NCI-H2227 treated with DMSO at 0.1 percent for 48 hours (cell line): ENCODE results near the gene DPP9.
"Not testable (repeated sequence)": the region's sequence is repeated elsewhere in the genome, so short reads cannot be mapped to it uniquely, and the experiment has no call there.

ENCODE experiments used
- DNase-seq: peaks from one replicate; lab custom pipeline; 2025; lab: John Stamatoyannopoulos, UW

The DPP9 gene

GRCh38 chr19:4687396-4687795 lies 36.2 kb downstream of the DPP9 start:
- no peak for DNase-seq

GRCh38 chr19:4686700-4687099 lies 36.9 kb downstream of the DPP9 start:
- DNase-seq = no peak

DNA sequence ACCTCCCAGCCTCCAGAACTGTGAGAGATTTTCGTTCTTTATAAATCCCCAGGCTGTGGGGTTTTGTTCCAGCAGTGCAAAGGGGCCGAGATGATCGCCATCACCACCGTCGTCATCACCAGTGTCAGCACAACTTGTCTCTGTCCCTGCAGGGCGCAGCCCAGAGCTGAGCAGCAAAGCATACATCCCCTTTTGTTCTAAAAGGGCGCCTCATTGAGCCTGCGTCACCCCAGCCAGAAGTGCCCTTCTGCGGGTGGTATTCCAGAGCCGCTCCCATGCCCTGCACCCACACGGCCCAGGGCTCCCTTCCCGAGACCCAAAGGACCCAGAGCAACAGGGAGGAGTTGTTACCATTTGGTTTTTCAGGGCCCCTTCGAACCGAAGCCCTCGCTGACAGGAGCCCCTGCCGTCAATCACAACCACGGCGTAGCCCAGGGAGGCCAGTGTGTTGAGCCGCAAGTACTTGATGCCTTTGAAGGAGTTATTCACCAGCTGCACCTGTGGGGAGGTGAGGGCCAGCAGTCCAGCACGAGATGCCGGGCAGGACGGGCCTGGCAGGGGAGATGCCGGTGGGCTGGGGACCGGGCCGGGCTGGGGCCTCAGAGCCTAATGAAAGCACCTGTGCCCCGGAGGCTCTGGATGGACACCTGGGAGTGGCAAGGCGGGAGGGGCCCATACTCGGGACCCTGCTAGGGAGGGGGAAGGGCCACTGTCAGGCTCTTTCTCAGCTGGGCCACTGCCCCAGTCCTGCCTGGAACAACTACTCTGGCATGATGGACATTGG lies 39.1 kb downstream of the DPP9 start:
- no peak for DNase-seq

DNA sequence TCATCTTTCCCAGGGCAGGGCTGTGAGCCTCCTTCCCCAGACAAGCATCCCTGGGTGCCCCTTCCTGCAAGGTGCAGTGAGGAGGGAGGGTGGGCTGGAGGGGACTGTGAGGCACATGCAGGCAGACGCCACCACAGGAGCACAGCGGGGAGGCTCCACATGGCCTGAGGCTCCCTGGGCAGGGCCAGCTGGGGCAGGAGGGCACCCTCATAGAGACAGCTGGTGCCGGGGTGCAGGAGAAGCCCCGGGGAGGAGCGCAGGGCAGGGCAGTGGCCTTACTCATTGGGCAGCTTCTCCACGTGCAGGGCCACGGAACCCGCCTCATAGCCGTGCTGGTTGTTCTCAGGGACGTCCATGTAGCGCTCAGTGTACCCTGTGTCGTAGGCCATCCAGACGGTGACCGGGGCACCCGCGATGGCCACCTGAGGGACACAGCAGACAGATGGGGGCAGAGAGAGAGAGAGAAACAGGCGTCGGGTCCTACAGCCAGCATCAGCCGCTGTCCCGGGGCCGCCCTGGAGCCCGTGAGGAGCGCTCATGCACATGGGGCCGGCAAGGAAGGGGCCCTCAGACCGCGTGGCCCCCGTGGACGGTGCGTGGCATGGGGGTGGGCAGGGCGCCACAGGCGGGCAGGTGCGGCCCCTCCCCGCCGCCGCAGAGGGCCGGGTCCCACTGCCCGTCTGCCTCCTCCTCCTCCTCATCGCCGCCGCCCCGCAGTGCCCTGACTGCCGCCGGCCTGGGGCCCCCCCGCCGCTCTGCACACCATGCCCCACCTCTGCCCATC lies 41.0 kb downstream of the DPP9 start:
- DNase-seq = no peak

DNA sequence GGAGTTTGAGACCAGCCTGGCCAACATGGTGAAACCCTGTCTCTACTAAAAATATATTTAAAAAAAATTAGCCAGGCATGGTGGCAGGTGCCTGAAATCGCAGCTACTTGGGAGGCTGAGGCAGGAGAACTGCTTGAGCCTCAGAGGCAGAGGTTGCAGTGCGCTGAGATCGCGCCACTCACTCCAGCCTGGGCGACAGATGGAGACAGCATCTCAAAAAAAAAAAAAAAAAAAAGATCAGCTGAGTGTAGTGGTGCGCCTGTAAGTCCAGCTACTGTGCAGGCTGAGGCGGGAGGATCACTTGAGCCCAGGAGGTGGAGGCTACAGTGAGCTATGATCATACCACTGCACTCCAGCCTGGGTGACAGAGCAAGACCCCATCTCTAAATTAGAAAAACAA lies 43.6 kb downstream of the DPP9 start:
- not testable (repeated sequence) for DNase-seq

DNA sequence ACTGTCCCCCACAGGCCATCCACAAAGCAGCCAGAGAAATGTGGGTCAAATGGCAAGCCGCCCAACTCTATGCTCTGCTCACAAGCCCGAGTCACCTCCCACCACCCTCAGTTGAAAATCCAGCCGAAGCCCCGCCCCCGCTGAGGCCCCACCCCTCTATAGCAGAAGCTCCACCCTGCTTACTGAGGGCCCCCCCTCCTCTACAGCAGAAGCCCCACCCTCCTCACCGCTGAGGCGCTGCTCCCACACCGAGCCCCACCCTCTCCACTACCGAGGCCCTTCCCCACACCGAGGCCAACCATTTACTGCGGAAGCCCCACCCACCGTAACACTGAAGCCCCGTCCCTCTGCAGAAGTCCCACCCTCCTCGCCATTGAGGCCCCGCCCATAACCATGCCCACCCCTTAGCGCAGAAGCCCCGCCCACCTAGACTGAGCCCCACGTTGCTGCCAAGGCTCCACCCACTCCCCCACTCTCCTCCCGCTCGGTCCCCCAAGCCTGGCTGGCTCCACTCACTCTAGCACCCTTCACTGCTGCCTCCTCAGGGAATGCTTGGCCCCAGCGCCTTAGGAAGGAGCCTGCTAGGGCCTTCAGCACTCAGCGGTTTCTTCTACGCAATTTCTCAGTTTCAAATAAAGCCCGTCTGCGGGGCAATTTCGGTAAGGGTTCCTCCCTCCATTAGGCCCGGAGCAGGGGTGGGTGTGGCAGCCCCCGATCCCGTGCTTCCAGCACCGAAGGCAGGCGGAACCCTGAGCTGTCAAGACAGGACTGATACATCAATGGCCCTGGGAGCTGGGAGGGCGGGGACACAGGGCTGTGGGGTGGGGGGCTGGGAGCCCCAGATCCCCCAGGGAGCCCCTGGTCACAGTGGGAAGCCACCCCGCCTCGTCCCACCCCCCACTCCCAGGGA lies 44.5 kb downstream of the DPP9 start:
- DNase-seq = no peak

DNA sequence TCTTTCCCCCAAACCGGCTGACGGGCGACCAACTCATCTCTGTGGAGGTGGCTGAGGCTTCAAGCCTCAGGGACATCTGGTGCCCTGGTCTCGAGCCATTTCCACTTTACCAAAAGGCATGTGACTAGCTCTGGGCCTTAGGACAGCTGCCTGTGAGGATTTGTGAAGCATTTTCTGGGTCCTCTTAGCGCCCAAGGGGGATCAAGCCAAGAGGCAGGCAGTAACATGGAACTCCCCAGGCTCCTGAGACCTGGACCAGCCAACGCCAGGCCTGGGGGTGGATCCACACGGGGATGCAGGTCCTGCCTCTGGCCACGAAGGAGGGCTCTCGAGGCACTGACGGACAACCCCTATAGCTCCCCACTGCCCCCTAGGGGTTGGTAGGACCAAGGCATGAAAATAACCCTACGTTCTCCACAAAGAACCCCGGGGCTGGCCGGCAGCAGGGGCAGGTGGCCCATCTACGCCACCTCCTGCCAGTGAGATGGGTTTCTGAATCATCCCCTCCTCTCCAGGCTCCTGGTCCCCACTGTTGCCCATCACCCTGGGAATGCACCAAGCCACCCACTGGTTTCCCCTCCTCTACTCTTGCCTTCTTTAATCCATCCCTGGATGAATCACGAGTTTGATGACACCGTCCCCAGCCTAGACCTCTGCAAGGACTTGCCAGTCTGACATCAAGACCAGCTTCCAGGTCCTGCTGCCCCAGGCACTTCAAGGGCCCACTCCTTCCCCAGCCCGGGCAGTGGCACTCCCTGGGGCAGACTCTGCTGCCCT lies 46.5 kb downstream of the DPP9 start:
- no peak for DNase-seq

DNA sequence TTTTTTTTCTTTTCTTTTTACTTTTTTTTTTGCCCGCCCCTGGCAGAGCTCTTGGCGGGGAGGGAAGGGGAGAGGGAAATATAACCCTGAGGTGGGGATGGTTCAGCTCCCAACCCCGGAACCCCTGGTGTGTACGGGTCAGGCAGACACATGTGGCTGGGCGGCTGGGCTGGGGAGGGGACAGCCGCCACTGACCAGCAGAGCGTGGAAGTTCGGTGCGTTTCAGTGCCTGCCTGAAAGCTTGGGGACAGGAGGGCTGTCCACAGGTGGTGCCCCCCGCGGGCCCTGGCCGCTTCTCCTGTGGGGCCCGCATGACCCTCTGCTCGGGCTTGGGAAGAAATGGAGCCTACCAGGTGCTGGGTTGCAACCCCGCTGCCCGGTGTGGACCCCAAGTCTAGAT lies 48.3 kb downstream of the DPP9 start:
- DNase-seq = no peak

GRCh38 chr19:4673726-4674125 lies 49.9 kb downstream of the DPP9 start:
- DNase-seq = no peak

DNA sequence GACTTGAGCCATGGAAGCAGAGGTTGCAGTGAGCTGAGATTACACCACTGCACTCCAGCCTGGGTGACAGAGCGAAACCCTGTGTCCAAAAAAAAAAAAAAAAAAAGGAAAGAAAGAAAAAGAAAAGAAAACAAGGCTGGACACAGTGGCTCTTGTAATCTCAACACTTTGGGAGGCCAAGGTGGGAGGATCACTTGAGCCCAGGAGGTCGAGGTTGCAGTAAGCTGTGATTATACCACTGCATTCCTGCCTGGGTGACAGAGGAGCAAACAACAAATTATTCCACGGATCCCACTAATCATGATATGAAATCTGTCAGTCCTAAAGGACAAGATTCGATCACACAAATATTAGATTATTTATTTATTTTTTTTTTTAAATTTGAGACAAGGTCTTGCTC lies 50.4 kb downstream of the DPP9 start:
- no peak for DNase-seq

DNA sequence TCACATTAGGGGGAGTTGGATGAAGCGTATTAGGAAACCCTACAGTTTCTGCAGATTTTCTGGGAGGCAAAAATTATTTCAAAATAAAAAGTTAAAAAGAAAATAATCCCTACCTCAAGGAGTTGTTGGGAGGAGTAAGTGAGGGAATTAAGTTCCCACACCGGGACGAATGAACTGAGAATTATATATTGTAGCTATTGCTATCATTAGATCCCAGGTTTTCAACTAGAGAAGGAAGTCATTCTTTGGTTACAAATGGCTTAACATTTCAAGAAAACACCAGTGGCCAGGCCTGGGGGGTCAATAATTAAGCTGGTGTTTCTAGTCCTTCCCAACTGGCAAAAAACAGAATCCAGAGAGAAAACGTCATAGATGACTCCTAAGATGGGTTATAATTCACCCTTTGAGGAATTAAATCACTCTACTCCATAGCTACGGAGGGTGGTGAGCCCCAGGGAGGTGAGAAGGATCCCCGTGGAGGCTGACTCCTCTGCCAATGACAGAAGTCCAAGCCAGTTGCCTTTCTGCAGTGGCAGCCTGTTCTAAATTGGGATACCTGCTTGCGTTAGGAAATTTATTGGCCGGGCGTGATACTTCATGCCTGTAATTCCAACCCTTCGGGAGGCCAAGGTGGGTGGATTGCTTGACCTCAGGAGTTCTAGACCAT lies 52.3 kb downstream of the DPP9 start:
- peak; percentile 2 for DNase-seq

- peak; percentile 47 for DNase-seq
These were observed 53.7 kb downstream of the DPP9 start, which contains the start of gene MYDGF for GRCh38 chr19:4669723-4670480. Gene MYDGF (minus strand): TSS chr19:4670342. CDS start chr19:4670334, 8 bp downstream.

- DNase-seq = no peak
These were observed 59.0 kb downstream of the DPP9 start for GRCh38 chr19:4664642-4665041.

DNA sequence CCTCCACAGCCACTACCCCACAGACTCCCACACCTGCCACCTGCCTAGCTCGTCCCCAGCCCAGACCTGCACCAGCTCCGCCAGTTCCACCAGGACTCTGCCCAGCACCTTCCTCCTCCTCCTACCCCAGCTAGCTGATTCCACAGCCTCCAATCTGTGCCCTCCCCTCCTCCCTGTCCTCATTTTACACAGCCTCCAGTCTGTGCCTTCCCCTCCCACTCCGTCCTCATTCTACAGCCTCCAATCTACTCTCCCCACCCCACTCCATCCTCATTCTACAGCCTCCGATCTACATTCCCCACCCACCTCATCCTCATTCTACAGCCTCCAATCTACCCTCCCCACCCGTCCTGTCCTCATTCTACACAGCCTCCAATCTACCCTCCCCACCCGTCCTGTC lies 60.8 kb downstream of the DPP9 start:
- DNase-seq = no peak

- no peak for DNase-seq
These were observed 61.5 kb downstream of the DPP9 start for GRCh38 chr19:4662020-4662695.

- DNase-seq = no peak
These were observed 62.6 kb downstream of the DPP9 start for GRCh38 chr19:4660993-4661392.

- no peak for DNase-seq
These were observed 63.4 kb downstream of the DPP9 start for GRCh38 chr19:4660181-4660791.

DNA sequence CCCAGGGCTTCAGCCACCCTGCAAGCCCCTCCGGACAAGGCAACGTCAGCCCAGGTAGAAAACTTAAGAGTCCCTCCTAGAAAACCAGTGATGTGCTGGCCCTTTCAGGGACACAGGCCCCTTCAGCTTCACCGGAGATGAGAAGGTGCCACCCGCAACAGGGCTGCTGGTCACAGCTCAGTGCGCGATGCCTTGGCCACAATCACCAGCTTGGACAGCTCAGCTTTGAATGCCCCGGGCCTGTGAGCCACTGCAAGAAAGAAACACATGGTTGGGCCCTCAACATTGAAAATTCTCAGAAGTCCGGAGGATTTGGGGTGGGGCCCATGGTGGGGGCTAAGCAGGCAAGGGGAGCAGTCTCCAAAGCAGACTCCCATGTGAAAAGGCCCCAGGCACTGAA lies 65.8 kb downstream of the DPP9 start:
- no peak for DNase-seq

DNA sequence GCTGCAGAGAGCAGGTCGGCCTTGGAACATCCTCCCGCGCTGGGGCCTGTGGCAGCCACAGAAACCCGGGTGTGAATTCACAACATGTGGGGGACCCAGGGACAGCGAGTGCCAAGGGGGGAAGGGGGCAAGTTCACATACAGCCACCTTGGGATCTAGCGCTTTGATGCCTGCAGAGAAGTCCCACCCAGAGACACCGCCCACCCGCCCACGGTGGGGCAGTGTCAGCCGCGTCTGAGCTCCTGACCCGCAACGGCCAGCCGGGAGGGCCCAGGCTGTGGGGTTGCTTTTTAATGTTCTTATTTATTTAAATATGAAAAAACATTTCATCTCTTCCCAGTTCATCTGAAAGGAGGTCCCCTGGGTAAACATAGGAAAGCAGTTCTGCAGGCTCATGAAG lies 66.4 kb downstream of the DPP9 start:
- DNase-seq = no peak
